Keratinocyte (primary cell): ENCODE results near the gene KCNJ1. TPM values are rescaled to one million over a fixed set of nuclear protein-coding genes. Genes with fewer than 3 reads are reported as not detected.

Experiments
- DNase-seq: peaks from one replicate; pipeline ENCODE4 v3.0.0-alpha.2; 2011; ENCODE audit warnings: low read depth, missing footprints, low spot score
- FAIRE-seq: peaks from 2 replicates; lab custom pipeline; 2011; peaks lifted over from hg19 to GRCh38; lab: Jason Lieb, UNC
- H2AFZ ChIP-seq: 2 replicates; pipeline ENCODE4 v1.6.0; 2012; ENCODE audit warnings: low read length, control low read depth, inconsistent platforms; ENCODE audit not compliant: control insufficient read depth
- H3K27ac ChIP-seq: 2 replicates; pipeline ENCODE4 v1.5.1; 2011; ENCODE audit warnings: low read length; ENCODE audit not compliant: control insufficient read depth, insufficient read depth
- H3K27me3 ChIP-seq: 3 replicates; pipeline ENCODE4 v1.6.0; 2011; ENCODE audit warnings: low read length; ENCODE audit not compliant: control insufficient read depth, insufficient read depth; ENCODE audit errors: extremely low read depth
- H3K36me3 ChIP-seq, 2 experiments: 2 replicates in 1 of 2; 3 replicates in 1 of 2; pipeline ENCODE4 v1.5.1; 2011; ENCODE audit warnings: low read length in 2 of 2, mild to moderate bottlenecking in 1 of 2; ENCODE audit not compliant: control insufficient read depth in 2 of 2, insufficient read depth in 2 of 2; ENCODE audit errors: extremely low read depth in 1 of 2
- H3K4me1 ChIP-seq: 3 replicates; pipeline ENCODE4 v1.5.1; 2011; ENCODE audit warnings: low read length; ENCODE audit not compliant: control insufficient read depth, insufficient read depth; ENCODE audit errors: extremely low read depth
- H3K4me2 ChIP-seq: 3 replicates; pipeline ENCODE4 v1.6.0; 2011; ENCODE audit warnings: low read depth, low read length; ENCODE audit not compliant: control insufficient read depth, insufficient read depth; ENCODE audit errors: extremely low read depth
- H3K4me3 ChIP-seq, 3 experiments: fragments of 200-600 bp in 1 of 3; sonication (generic) in 1 of 3; 2 replicates in 2 of 3; 3 replicates in 1 of 3; pipeline ENCODE4 v1.5.1; 2011 to 2016; ENCODE audit warnings: low read length in 3 of 3, mild to moderate bottlenecking in 3 of 3, control low read depth in 2 of 3, inconsistent platforms in 1 of 3, low read depth in 1 of 3, mixed read lengths in 1 of 3, mixed run types in 1 of 3, moderate library complexity in 1 of 3; ENCODE audit not compliant: control insufficient read depth in 2 of 3, insufficient read depth in 2 of 3; ENCODE audit errors: extremely low read depth in 1 of 3
- H3K79me2 ChIP-seq: 2 replicates; pipeline ENCODE4 v1.6.0; 2012; ENCODE audit warnings: low read length; ENCODE audit not compliant: control insufficient read depth, insufficient read depth
- H3K9ac ChIP-seq: 3 replicates; pipeline ENCODE4 v1.6.0; 2011; ENCODE audit warnings: low read length; ENCODE audit not compliant: control insufficient read depth, insufficient read depth; ENCODE audit errors: extremely low read depth
- H3K9me1 ChIP-seq: 3 replicates; pipeline ENCODE4 v1.6.0; 2011; ENCODE audit warnings: low read length; ENCODE audit not compliant: control insufficient read depth, insufficient read depth; ENCODE audit errors: extremely low read depth
- H3K9me3 ChIP-seq: 2 replicates; pipeline ENCODE4 v1.5.1; 2012; ENCODE audit warnings: low read depth, low read length; ENCODE audit not compliant: control insufficient read depth
- H4K20me1 ChIP-seq: 3 replicates; pipeline ENCODE4 v1.6.0; 2011; ENCODE audit warnings: low read length; ENCODE audit not compliant: control insufficient read depth, insufficient read depth; ENCODE audit errors: extremely low read depth
- EZH2 ChIP-seq: IDR thresholded peaks from one replicate; pipeline ENCODE4 v1.6.1; 2012; ENCODE audit warnings: inconsistent platforms, mild to moderate bottlenecking, low read length, moderate library complexity
- dilution Hi-C: fragments of 300-500 bp; cut with MboI; formaldehyde crosslinking; loops from one replicate; pipeline ENCODE4 v1.7.0; 2020; ENCODE audit warnings: low sequenced_read_pairs; ENCODE audit not compliant: extremely low pct_ligation_motif_present
- polyA plus RNA-seq, 5 experiments: library from polyadenylated mRNA; depleted of rRNA in 3 of 5; stranded (reverse) in 3 of 5; stranded (forward) in 1 of 5; unstranded in 1 of 5; fragments of >200 nt; gene quantifications; 1 replicate in 1 of 5; 2 replicates in 3 of 5; 3 replicates in 1 of 5; pipeline versions ENCODE4 v1.2.1 to v1.2.3, GENCODE V29; 2011 to 2012; ENCODE audit warnings: missing spikeins in 2 of 5, low read depth in 1 of 5, low replicate concordance in 1 of 5
- TF ChIP-seq, protein P1 (sequence below), 3 experiments: IDR thresholded peaks in 1 of 3; conservative IDR thresholded peaks in 1 of 3; optimal IDR thresholded peaks in 1 of 3; 2 replicates in 2 of 3; 3 replicates in 1 of 3; pipeline versions ENCODE3 to v1.5.1; 2011; ENCODE audit warnings: low read length in 3 of 3, mild to moderate bottlenecking in 3 of 3, moderate library complexity in 2 of 3, control low read depth in 1 of 3, inconsistent platforms in 1 of 3; ENCODE audit not compliant: insufficient read depth in 2 of 3; ENCODE audit errors: extremely low read depth in 1 of 3

KCNJ1 gene
- polyA plus RNA-seq, 1 donor (not counting 4 experiments of a cell fraction or from before 2014, with no cell fraction given) = 0.12 TPM

DNA sequence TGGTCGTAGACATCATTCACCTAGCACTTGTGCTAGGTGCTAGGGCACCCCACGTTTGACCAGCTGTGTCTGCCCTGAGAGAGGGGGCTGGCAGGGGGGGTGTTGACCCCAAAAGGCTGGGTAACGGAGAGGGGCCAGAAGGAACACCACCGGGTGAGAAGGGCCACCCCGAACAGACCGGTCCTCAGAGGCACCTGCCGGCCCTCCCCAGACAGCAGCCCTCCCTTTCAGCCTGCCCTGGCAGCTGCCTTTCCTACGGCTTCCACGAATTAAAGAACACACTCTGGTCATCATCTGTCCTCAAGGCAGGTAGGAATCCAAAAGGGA is 23.1 kb upstream of the KCNJ1 start:
- dilution Hi-C loops = no loop called here
- Histone ChIP-seq H3K4me1 (peaks cover 30% of the 10 kb centered on the region), H3K27me3 (peaks cover 13% of the 10 kb centered on the region), H3K79me2 (no peaks in the 10 kb centered on the region), H3K27ac (no peak overlapping the region), H2AFZ (peak overlapping the region; percentile 88), H4K20me1 (no peaks in the 10 kb centered on the region), H3K4me3 (peak overlapping the region; percentile 31 to 72 (median 66)), H3K9me3 (no peaks in the 10 kb centered on the region), H3K36me3 (no peaks in the 10 kb centered on the region), H3K4me2 (peak overlapping the region; percentile 85), H3K9me1 (no peaks in the 10 kb centered on the region), H3K9ac (peak overlapping the region; percentile 22)
- TF ChIP-seq EZH2 = no peak
- TF ChIP-seq, protein P1, sequence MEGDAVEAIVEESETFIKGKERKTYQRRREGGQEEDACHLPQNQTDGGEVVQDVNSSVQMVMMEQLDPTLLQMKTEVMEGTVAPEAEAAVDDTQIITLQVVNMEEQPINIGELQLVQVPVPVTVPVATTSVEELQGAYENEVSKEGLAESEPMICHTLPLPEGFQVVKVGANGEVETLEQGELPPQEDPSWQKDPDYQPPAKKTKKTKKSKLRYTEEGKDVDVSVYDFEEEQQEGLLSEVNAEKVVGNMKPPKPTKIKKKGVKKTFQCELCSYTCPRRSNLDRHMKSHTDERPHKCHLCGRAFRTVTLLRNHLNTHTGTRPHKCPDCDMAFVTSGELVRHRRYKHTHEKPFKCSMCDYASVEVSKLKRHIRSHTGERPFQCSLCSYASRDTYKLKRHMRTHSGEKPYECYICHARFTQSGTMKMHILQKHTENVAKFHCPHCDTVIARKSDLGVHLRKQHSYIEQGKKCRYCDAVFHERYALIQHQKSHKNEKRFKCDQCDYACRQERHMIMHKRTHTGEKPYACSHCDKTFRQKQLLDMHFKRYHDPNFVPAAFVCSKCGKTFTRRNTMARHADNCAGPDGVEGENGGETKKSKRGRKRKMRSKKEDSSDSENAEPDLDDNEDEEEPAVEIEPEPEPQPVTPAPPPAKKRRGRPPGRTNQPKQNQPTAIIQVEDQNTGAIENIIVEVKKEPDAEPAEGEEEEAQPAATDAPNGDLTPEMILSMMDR (optimal IDR thresholded peaks at IDR 0.05 in 1 of 3, IDR thresholded peaks at IDR 0.05 in 1 of 3, conservative IDR thresholded peaks at IDR 0.05 in 1 of 3; ENCODE audit: extremely low read depth in 1 of 3, insufficient read depth in 2 of 3, low read length in 3 of 3) = no peak
- DNase-seq = no peak
- no peak for FAIRE-seq

DNA sequence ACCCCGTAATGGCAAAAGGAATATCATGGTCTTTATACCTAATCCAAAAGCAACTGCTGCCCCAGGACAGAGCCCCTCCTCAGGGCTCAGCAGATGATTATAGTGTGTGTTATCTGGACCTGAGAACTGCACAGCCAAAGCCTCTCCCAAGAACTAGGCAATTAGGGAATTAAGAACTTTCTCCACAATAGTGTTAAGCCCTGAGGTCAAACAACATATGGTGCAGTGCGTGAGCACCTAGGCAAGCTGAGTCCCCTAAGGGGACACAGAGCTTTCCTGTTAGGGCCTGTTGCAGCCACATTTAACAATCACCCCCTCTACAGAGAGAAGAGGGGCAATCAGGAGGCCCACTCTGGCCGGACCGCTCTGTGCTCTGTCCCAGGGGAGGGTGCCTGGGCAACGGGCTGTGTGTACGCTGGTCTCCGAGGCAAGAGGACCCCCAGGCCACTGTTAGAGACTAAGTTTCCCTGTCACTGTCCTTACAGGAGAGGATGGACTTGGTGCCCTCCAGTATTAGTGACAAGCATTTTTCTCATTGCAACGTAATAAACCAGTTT is 22.6 kb upstream of the KCNJ1 start:
- Histone ChIP-seq H3K79me2 (no peaks in the 10 kb centered on the region), H3K9ac (no peak overlapping the region), H3K27ac (no peak overlapping the region), H3K4me1 (peaks cover 30% of the 10 kb centered on the region), H3K4me3 (peak overlapping the region in 2 of 3 experiments; percentile 66 to 72), H3K4me2 (peak overlapping the region; percentile 85), H4K20me1 (no peaks in the 10 kb centered on the region), H3K36me3 (no peaks in the 10 kb centered on the region), H3K9me3 (no peaks in the 10 kb centered on the region), H2AFZ (no peak overlapping the region), H3K9me1 (no peaks in the 10 kb centered on the region), H3K27me3 (peaks cover 13% of the 10 kb centered on the region)
- dilution Hi-C loops = no loop called here
- DNase-seq (no peak), FAIRE-seq (no peak)
- no peak for TF ChIP-seq EZH2
- TF ChIP-seq, protein P1 (optimal IDR thresholded peaks at IDR 0.05 in 1 of 3, IDR thresholded peaks at IDR 0.05 in 1 of 3, conservative IDR thresholded peaks at IDR 0.05 in 1 of 3; ENCODE audit: extremely low read depth in 1 of 3, insufficient read depth in 2 of 3, low read length in 3 of 3) = no peak
